H4 (cell line): ENCODE measurements around the gene TFAP2A. TPM values are rescaled to one million over a fixed set of nuclear protein-coding genes. Genes with fewer than 3 reads are reported as not detected.

ENCODE experiments used
- DNase-seq: peaks from one replicate; pipeline ENCODE4 v3.0.0-alpha.2; 2015; ENCODE audit warnings: low spot score
- total RNA-seq: library from RNA; depleted of rRNA; stranded (reverse); fragments of >200 nt; shearing (Covaris generic); gene quantifications from 2 replicates; pipeline ENCODE4 v1.2.3, GENCODE V29; 2014; rRNA removed

The TFAP2A gene
- total RNA-seq = 5.0 and 5.4 TPM in 2 replicates

DNA sequence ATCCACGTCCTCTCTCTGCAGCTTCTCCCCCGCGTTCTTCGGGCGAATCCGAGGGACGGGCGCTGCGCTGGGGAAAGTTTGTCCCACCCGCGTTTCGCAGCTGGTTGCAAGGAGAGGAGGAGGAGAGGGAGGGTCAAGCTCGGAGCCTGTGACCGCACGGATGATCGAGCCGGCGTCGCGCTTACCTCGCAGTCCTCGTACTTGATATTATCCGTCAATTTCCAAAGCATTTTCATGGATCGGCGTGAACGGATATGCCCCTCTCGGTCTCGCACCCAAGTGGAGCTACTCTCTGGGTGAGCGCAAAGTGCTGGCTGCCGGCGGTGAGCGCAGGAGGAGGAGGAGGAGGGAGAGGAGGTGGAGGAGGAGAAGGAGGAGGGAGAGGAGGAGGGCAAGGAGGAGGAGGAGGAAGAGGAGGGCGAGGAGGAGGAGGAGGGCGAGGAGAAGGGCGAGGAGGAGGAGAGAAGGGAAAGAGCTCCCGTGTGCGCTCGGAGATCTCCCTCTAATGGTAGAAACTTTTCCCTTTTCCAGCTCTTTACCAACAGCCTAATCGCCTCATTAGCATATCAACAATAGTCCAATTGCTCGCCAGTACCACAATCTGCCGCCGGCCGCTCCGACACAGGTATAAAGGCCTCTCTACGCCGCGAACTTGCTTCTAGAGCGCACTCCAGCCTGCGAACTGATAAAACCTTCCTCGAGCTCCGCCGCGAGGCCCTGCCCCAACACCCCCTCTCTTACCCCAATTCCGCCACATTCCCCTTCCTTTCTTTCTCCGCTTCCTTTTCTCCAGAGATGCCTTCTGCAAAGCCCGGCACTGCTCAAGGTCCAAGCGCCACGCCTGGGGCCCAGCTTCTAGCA is at the start of gene TFAP2A:
Gene TFAP2A, minus strand, starts transcription at position 319 of the 861 bp plus-strand sequence. Its CDS starts 83 bp downstream, at position 236.
- DNase-seq = peak; percentile 79

DNA sequence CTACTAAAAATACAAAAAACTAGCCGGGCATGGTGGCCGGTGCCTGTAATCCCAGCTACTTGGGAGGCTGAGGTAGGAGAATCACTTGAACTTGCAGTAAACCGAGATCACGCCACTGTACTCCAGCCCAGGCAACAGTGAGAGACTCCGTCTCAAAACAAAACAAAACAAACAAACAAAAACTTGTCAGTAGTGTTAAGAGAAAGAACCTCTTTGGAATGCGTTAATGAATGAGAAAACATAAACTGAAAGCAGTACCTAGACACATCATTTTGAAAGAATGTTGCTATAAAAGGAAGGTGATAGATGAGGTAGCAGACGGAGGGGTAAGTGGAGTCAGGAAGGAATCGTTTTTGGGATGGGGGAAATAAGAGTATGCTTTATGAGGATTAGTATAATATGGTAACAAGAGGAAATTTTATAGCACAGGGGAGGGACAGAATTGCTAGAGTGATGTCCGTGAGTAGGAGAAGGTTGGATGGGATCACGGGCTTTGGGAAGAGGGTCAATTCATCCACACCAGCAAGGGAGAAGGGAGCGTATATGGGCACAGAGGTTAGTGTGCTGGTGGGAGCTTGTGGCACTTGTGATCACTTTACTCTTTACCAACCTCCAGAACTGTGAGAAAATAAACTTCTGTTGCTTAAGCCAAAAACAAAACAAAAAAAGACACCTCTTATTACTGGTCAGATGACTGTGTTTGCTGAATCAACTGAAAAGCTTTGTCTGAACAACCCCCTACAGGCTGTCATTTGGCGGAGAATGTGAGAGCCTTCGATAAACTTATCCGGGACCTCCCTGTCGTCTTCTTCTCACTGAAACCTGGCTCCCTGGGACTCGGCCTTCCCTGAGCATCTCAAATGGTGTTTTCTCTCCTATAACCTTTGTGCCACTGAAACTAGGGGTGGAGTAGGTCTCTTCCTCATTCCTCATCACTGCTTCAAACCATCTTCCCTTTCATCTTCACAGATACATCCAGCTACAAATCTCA is 48.9 kb upstream of the TFAP2A start:
- DNase-seq = no peak

DNA sequence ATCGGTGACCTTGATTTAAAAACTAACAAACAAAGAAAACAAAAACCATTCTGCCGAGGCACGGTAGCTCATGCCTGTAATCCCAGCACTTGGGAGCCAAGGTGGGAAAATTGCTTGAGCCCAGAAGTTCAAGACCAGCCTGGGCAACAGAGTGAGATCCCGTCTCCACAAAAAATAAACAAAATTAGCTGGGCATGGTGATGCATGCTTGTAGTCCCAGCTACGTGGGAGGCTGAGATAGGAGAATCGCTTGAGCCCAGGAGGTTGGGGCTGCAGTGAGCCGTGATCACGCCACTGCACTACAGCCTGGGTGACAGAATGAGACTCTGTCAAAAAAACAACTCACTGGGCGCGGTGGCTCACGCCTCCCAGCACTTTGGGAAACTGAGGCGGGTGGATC is 48.2 kb upstream of the TFAP2A start:
- DNase-seq = no peak

DNA sequence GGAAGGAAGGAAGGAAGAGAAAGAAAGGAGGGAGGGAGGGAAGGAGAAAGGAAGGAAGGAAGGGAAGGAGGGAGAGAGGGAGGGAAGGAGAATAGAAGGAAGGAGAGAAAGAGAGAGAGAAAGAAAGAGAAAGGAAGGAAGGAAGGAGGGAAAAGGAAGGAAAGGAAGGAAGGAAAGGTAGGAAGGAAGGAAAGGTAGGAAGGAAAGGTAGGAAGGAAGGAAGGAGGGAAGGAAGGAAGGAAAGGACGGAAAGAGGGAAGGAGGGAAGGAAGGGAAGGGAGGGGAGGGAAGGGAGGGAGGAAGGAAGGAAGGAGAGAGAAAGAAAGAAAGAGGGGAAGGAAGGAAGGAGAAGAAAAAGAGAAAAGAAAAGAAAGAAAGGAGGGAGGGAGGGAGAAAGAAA is 47.0 kb upstream of the TFAP2A start:
- no peak for DNase-seq

DNA sequence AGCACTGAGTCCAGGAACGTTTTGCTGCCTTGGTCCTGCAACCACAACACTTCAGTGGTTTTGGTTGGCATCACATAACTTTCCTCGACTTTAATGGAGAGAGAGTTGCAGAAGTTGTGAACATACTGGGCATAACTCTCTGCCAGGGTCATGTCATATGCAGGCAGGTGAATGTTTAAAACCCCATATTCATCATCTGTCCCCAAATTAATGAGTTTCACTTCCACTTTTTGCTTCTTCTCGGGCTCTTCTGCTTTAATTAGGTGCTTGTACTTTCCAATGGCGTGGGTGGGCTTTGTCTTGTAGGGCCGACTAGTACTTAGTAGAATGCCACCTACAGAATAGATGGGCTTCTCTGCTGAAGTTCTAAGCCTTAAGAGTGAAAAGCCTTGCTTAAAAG is 45.2 kb upstream of the TFAP2A start:
- DNase-seq = no peak

DNA sequence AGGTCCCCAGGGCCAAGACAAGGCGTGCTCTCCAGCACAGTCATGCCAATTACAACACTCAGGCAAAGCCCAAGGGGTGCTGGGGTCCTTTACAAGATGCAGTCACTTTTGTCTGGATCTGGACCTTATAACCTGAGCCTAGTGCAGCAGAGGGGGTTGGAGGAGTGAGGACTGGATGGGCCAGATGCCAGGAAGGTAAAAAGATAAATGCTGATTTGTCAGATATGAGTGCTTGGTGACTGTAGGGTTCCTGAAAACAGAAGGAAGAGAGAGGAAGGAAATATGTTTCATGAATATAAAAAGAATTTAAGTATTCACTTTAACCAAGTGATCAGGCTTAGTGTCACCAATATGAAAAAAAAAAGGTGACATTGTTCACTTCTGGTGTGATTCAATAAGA is 43.4 kb upstream of the TFAP2A start:
- no peak for DNase-seq

DNA sequence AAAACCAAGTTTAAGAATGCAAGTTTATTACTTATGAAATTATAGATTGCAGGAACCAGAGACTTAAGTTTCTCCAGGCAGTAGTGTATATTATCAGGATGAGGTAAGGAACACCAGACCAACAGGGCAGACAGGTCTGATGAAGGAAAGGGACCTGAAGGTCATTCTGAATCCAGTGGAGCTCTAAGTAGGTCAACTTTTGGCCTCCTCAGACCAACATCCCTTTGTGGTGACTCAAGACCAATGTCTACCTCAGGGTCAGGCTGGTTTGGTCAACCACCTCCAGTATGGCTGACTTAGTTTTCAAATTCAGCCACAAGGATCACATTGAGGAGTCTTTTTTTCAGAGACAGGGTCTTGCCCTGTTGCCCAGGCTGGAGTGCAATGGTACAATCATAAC is 38.7 kb upstream of the TFAP2A start:
- no peak for DNase-seq

DNA sequence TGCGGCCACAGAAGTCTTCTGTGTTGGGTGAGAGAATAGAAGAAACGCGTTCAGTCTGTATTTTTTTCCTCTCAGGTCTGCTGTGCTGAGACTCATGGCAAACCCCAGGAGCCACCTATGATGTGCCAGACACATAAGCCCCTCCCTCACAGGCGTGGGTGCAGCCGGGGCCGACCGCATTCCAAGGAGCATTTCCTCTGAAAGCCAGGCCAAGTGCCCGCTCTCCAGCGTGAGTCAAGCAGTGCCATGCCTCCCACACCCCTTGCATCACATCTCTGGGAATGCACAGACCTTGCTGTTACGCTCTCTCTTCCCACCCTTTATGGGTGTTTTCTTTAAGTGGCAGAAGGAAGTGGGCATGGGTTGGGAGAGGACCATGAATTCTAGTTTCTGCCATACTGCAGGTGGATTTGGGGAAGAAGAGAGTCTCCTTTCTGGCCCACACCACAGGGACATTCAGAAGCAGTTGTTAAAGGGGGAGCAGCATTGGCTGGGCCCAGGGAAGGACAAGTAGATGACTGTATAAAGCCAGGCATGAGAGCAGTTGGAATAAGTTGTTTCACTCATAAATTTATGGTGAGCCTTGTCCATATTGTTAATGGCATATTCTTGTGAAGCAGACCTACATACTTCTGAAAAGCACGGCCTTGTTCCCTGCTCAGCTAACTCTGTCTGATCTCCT is 37.1 kb upstream of the TFAP2A start:
- peak; percentile 97 for DNase-seq

DNA sequence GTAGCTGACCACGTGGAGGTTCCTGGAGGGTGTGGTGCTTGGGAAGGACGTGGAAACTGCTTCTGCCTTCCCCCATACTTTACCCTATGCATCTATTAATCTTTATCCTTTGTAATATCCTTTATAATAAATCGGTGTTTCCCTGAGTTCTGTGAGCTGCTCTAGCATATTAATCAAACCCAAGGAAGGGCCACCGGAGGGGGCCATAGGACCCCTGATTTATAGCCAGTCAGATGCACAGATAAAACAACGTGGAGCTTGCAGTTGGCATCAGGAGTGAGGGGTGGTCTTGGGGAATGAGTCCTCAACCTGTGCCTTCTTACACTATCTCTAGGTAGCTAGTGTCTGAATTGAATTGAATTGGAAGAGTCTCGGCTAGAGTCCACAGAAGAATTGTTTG is 36.5 kb upstream of the TFAP2A start:
- DNase-seq = no peak

DNA sequence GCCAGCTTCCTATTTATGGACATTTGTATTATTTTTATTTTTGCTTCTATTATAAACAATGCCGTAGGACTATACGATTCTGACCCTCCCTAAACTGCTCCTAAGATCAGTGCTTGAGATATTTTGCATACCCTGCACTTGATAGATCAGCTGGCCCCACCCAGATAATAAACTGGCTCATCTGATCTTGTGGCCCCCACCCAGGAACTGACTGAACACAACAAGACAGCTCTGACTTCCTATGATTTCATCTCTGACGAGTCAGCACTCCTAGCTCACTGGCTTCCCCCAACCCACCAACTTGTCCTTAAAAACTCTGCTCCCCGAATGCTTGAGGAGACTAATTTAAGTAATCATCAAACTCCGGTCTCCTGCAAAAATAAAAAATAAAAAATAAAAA is 34.9 kb upstream of the TFAP2A start:
- no peak for DNase-seq

DNA sequence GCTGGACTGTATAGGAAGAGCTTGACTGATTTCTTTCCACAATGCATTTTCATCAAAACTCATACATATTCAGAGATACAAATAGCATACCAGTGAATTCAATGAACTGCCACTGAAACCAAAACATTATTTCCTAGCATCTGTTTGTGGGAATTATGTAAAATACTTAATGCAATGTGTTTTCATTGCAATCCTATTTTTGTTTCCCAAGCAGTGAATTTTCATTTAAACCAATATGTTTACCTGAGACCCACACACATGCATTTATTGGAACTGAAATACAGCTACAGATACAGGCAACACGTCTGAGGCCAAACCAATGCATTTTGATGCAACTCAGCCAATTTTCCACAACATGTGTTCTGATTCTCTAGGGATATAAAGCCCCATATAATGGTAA is 33.2 kb upstream of the TFAP2A start:
- no peak for DNase-seq

DNA sequence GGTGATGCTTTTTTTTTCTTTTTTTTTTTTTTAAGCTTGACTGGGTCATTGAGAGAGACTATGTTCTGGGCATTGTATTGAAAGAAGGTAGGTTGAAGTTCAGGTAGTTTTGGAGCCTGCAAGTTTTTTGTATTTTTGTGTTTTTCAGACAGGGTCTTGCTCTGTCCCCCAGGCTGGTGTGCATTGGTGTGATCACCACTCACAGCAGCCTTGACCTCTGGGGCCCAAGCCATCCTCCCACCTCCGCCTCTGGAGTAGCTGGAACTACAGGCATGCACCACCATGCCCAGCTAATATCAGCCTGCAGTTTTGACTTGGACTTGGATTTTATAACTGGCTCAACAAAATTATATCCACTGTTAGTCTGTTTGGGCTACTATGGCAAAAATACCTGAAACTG is 31.7 kb upstream of the TFAP2A start:
- DNase-seq = no peak

DNA sequence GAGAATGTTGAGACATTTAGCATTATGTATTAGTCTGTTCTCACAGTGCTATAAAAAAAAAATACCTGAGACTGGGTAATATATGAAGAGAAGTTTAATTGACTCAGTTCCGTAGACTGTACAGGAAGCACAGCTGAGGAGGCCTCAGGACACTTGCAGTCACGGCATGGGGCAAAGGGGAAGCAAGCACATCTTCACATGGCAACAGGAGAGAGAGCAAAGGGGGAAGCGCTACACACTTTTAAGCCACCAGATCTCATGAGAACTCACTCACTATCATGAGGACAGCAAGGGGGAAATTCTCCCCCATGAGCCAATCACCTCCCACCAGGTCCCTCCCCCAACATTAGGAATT is 26.8 kb upstream of the TFAP2A start:
- DNase-seq = no peak

DNA sequence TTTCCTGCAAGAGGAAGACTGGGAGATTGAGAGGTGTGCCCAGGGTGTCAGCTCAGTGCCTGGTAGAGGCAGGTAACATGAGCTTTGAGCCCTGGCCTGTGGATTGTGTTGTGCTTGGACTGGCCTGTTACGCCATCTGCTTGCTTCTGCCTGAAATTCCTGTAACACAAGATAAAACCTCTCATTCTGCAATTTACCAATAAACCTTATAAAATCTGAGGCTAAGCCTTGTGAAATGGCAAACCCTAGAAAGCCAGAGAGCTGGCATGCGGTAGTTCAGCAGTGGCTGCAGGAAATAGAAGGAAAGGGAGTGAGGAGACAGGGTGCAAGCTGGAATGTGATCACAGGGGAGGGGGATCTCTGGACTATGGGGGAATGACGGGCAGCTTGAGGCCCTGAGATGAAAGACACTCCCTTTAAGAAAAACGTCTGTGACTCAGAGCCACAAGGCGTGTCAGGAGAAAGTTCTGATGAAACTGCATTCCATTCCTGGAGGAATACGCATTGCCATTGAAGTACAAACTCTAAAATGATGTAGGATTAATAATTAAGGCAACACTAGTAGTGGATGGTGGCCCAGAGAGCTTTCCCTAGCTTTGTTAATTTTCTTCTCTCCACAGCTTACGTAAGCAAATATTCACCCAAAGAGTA is 26.3 kb upstream of the TFAP2A start:
- peak; percentile 91 for DNase-seq

DNA sequence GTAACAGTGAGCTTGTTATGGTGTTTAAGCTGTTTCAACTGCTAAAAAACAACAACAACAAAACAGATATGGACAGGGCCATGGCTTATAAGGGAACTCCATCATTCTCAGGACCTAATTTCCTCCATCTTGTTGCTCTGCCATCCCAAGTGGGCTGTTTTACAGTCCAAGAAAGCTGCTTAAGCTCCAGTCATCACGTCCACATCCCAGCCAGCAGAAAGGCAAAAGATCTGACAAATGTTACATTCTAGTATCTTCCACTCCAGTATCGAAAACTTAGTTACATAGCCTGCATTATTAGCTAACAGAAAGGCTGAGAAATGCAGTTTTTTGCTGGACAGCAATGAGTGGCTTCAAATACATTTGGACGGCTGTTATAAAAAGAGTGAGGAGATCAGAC is 23.0 kb upstream of the TFAP2A start:
- no peak for DNase-seq

DNA sequence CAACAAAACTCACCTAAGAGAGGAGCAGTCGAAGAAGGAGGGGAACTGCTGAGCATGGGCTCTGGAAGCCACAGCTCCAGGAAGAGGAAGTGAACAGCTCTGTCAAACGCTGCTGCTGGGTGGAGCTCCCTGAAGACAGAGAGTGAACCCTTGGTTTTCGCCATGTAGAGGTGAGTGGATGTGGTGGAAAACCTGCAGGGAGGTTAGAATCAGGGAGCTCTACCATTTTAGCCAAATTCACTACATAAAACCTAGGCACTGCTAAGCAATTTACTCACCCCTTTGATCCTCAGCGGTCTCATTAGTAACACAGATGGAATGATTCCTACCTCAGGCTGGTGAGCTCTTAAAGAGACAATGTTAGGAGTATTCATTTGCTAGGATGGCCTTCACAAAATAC is 19.4 kb upstream of the TFAP2A start:
- no peak for DNase-seq

DNA sequence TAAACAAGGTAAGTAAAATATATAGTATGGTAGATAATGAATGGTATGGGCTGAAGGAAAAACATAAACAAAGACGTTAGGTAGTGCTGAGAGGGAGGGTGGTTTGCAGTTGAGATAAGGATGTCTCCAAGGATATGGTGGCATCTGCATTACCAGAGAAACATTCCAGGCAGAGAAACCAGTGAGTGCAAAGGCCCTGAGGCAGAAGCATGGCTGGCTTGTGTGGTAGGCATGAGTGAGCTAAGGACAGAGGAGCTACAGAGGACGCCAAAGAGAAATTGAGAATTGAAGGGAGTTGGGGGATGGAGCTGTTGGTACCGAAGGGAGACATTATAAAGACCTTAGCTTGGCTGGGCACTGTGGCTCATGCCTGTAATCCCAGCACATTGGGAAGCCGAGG is 18.4 kb upstream of the TFAP2A start:
- no peak for DNase-seq

DNA sequence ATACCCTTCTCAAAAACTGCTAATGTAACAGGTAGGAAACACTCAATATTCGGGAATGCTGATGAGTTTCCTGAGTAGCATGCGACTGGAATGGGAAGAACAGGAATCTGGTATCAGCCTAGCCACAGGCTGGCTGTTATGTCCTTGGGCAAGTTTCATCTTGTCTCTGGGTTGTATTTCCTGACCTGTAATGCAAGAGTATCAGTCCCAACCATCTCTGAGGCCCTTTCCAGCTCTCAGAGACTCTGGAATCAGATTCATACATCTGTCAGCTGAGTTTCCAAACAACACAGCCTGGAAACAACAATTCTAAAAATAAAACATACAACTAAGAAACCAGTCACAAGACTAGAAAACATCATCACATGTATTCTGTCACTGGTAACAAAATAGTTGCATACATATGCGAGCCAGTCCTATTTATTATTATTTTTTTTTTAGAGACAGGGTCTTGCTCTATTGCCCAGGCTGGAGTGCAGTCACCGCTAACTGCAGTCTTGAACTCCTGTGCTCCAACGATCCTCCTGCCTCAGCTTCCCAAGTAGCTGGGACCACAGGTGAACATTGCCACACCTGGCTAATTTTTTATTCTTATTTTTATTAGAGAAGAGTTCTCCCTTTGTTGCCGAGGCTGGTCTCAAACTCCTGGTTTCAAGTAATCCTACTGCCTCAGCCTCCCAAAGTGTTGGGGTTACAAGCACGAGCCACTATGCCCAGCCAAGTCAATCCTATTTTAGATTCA is 16.7 kb upstream of the TFAP2A start:
- DNase-seq = no peak

DNA sequence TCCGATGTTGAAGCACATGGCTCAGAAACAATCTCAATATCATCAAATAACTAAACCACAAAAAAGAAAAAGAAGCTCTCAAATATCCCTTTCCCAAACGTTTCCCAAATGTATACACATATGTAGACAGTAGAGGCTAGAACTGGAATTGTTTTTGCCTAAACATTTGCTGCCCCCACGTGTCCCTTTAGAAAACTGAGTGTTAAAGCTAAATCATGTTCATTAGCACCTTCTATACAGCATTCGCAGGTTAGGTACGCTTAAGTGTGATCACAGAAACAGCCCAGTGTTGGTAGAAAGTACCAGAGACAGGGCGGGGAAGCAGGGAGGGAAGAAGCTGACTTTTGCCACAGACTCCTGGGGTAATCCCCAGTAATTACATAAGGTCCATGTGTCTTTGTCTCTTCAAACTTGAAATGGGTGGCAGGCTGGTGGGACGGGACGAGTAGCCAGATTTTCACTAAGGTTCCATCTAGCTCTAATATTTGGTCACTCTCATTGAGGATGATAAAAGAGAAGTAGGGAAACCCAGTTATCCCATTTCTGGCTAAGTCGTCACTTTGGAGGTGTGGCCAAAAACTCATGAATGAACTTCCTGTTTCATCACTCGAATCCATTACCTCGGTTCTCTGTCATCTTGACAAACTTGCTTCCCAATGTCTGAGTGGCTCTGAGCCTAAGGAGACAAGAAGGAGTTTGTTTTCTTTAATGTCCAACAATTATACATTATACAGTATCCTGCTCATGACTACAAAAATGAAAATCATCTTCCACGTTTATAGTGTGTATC is 15.0 kb upstream of the TFAP2A start:
- peak; percentile 62 for DNase-seq

DNA sequence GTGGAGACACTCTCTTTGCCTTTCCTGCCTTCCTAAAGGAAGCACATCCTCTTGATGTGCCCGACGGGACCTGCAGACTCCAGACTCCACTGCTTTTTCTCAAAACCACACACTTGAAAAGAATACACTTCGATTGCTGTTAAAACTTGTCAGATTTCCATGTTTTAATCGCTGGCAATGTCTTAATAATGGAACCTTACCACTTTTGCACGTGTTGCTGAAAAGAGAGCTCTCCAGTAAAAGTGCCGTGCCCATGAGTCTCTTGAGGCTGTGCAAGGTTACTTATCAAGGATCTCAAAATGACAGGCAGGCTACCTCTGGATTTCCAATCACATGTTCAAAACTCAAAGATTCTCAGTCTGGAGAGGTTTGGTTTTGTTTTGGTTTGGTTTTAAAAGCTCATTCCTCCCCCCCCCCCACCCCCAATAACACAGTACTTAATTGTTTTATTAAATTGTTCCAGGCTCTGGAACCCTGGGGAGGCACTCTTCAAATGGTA is 12.0 kb upstream of the TFAP2A start:
- no peak for DNase-seq
